Natural killer cell (primary cell): ENCODE measurements around the gene KRT32. TPM values are rescaled to one million over a fixed set of nuclear protein-coding genes. Genes with fewer than 3 reads are reported as not detected.

ENCODE experiments used
- ATAC-seq, 3 donors: fragments of 150-1000 bp in 2 of 3; fragments of 200-7000 bp in 1 of 3; cut with Tn5 transposase; 1 replicate in 1 of 3; 2 replicates in 2 of 3; pipeline ENCODE4 v1.10.0; 2021; ENCODE audit warnings: mild to moderate bottlenecking in 2 of 3, moderate library complexity in 2 of 3
- DNase-seq, 2 donors: peaks; one replicate each; pipeline versions ENCODE4 v3.0.0 to v3.0.0-alpha.2; 2013 to 2021; ENCODE audit warnings: mixed read lengths in 1 of 2
- H3K27ac ChIP-seq: one replicate; pipeline ENCODE4 v1.5.1; 2013; ENCODE audit warnings: mild to moderate bottlenecking, low read length
- H3K27me3 ChIP-seq: one replicate; pipeline ENCODE4 v1.6.1; 2013; ENCODE audit warnings: low read length; ENCODE audit not compliant: control insufficient read depth, insufficient read depth
- H3K36me3 ChIP-seq: one replicate; pipeline ENCODE4 v1.6.1; 2013; ENCODE audit warnings: low read length; ENCODE audit not compliant: control insufficient read depth, insufficient read depth
- H3K4me1 ChIP-seq: one replicate; pipeline ENCODE4 v1.6.1; 2013; ENCODE audit warnings: low read length; ENCODE audit not compliant: control insufficient read depth, insufficient read depth
- H3K4me3 ChIP-seq: one replicate; pipeline ENCODE4 v1.5.1; 2013; ENCODE audit warnings: low read length
- H3K9me3 ChIP-seq: one replicate; pipeline ENCODE4 v1.6.1; 2013; ENCODE audit warnings: low read length; ENCODE audit not compliant: control insufficient read depth, insufficient read depth
- H3K27ac Mint-ChIP-seq, 2 donors: one replicate each; pipeline ENCODE4 v1.8.0; 2022; ENCODE audit warnings: mild to moderate bottlenecking in 2 of 2, mixed read lengths in 2 of 2, moderate library complexity in 1 of 2
- H3K27me3 Mint-ChIP-seq, 2 donors: one replicate each; pipeline ENCODE4 v1.8.0; 2022; ENCODE audit warnings: low read depth in 2 of 2, mixed read lengths in 2 of 2
- H3K36me3 Mint-ChIP-seq: one replicate; pipeline ENCODE4 v1.8.0; 2022; ENCODE audit warnings: mixed read lengths
- H3K4me1 Mint-ChIP-seq, 2 donors: one replicate each; pipeline ENCODE4 v1.8.0; 2022; ENCODE audit warnings: mixed read lengths in 2 of 2
- H3K4me3 Mint-ChIP-seq: one replicate; pipeline ENCODE4 v1.8.0; 2022; ENCODE audit warnings: mild to moderate bottlenecking, moderate library complexity, mixed read lengths
- H3K9me3 Mint-ChIP-seq, 2 donors: one replicate each; pipeline ENCODE4 v1.8.0; 2022; ENCODE audit warnings: mixed read lengths in 2 of 2
- WGBS: methylation state at CpG from one replicate; pipeline ENCODE4 v1.1.7; 2013; ENCODE audit warnings: missing lambda C conversion rate; ENCODE audit not compliant: insufficient coverage; 5-methylcytosine and 5-hydroxymethylcytosine counted together
- intact Hi-C: fragments of 100-400 bp; cut with micrococcal nuclease; formaldehyde crosslinking; loops from one replicate; pipeline ENCODE4 v1.14.2; 2022
- total RNA-seq, 4 donors: library from RNA; stranded (reverse); fragments of 120-200 nt in 1 of 4; gene quantifications; one replicate each; pipeline versions ENCODE4 v1.2.3 to v1.2.4, GENCODE V29; 2013 to 2022
- TF ChIP-seq, protein P1 (sequence below): fragments of 200-600 bp; IDR thresholded peaks from one replicate; pipeline ENCODE4 v1.8.0; 2022; ENCODE audit warnings: antibody characterized with exemption

The KRT32 gene
- total RNA-seq, 3 donors from 2014 or later (not counting 1 experiment from before 2014, with no cell fraction given) = not detected

DNA sequence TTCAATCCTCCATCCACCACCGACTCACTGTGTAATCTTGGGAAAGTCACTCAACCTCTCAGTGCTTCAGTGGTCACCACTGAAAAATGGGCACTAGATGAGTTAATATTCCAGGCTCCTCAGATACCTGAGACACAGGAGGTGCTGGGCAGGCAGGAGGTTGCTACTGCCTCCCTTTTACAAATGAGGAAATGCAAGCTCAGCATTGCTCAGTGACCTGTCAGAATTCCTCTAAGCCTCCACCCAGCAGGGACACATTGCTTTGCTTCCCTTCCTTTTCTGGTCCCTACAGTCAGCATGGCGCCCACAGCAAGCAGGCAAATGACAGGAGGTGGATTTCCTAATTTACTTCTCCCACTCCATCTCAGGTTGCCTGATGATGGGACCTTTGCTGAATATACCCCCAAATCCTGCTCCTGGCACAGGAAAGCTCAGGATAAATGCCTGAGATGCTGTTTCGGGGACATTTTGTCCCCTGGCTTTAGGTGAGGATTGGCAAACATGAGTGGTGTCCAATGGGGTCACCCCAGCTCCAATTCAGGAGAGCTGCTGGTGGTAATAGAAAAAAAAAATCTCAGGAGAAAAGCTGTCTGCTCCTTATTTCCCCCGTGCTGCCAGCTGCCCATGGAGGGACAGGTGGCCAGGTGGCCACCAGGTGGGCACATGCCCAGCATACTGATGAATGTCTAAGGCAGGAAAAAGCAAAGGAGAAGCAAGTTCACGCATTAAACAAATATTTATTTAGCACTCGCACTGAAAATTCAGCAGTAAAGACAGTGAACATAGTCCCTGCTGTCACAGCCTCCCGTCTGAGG lies 43.3 kb upstream of the KRT32 start:
- no peak overlapping the region for H3K4me3 ChIP-seq
- peaks cover 5% of the 10 kb centered on the region for H3K4me1 ChIP-seq
- no peak for DNase-seq
- no peak overlapping the region for H3K27ac ChIP-seq
- TF ChIP-seq, protein P1, sequence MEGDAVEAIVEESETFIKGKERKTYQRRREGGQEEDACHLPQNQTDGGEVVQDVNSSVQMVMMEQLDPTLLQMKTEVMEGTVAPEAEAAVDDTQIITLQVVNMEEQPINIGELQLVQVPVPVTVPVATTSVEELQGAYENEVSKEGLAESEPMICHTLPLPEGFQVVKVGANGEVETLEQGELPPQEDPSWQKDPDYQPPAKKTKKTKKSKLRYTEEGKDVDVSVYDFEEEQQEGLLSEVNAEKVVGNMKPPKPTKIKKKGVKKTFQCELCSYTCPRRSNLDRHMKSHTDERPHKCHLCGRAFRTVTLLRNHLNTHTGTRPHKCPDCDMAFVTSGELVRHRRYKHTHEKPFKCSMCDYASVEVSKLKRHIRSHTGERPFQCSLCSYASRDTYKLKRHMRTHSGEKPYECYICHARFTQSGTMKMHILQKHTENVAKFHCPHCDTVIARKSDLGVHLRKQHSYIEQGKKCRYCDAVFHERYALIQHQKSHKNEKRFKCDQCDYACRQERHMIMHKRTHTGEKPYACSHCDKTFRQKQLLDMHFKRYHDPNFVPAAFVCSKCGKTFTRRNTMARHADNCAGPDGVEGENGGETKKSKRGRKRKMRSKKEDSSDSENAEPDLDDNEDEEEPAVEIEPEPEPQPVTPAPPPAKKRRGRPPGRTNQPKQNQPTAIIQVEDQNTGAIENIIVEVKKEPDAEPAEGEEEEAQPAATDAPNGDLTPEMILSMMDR = no peak
- no peaks in the 10 kb centered on the region for H3K9me3 ChIP-seq
- Mint-ChIP-seq H3K9me3 (no peaks in the 10 kb centered on the region), H3K36me3 (no peaks in the 10 kb centered on the region), H3K27ac (no peak overlapping the region), H3K27me3 (no peaks in the 10 kb centered on the region), H3K4me1 (no peaks in the 10 kb centered on the region), H3K4me3 (no peak overlapping the region)
- 84% methylated on average over 7 of the region's 7 CpGs for WGBS
- H3K27me3 ChIP-seq = no peaks in the 10 kb centered on the region
- no peaks in the 10 kb centered on the region for H3K36me3 ChIP-seq
- intact Hi-C loops = no loop called here
- ATAC-seq = no peak

DNA sequence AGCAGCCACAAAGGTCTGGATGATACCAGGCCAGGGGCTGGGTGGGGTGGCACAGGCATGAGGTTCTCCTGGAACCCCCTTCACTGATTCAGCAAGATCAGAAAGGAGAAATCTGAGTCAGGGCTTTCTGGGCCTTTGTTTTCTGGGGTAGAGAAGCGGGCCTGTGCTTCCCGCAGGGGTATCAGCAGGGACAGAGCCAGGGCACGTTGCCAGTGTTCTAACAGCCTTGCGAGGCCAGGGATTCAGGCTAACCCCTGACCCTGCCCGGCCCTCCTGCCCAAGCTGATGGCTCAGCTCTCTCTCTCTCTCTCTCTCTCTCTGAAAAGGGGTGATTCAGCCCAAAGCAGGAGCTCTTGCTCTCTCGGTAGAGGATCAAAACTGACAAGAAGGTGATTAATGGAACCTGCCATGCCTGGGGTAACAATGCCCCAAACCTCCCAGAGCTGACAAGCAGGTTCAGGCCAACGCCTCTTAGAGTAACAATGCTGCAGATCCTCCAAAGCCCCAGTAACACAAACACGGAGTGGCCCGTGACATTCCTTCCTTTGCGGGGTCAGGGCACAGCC lies 40.2 kb upstream of the KRT32 start:
- TF ChIP-seq, protein P1 = no peak
- intact Hi-C loops = no loop called here
- Histone ChIP-seq H3K4me3 (no peak overlapping the region), H3K9me3 (no peaks in the 10 kb centered on the region), H3K27ac (no peak overlapping the region), H3K27me3 (no peaks in the 10 kb centered on the region), H3K4me1 (no peaks in the 10 kb centered on the region), H3K36me3 (no peaks in the 10 kb centered on the region)
- Mint-ChIP-seq H3K4me1 (no peaks in the 10 kb centered on the region), H3K27ac (no peak overlapping the region), H3K9me3 (no peaks in the 10 kb centered on the region), H3K27me3 (no peaks in the 10 kb centered on the region), H3K36me3 (no peaks in the 10 kb centered on the region), H3K4me3 (no peak overlapping the region)
- DNase-seq = no peak
- no peak for ATAC-seq
- WGBS = 61% methylated on average over 10 of the region's 10 CpGs

GRCh38 chr17:41505809-41506767 lies 38.9 kb upstream of the KRT32 start:
- no peak overlapping the region for H3K4me3 Mint-ChIP-seq
- intact Hi-C loops = no loop called here
- H3K9me3 Mint-ChIP-seq = no peaks in the 10 kb centered on the region
- Histone ChIP-seq H3K4me3 (no peak overlapping the region), H3K9me3 (no peaks in the 10 kb centered on the region), H3K36me3 (no peaks in the 10 kb centered on the region), H3K4me1 (no peaks in the 10 kb centered on the region), H3K27ac (no peak overlapping the region), H3K27me3 (no peaks in the 10 kb centered on the region)
- no peaks in the 10 kb centered on the region for H3K4me1 Mint-ChIP-seq
- TF ChIP-seq, protein P1 = no peak
- ATAC-seq (no peak), DNase-seq (no peak)
- WGBS = 80% methylated on average over 14 of the region's 14 CpGs
- no peaks in the 10 kb centered on the region for H3K36me3 Mint-ChIP-seq
- H3K27ac Mint-ChIP-seq = no peak overlapping the region
- H3K27me3 Mint-ChIP-seq = peaks cover 0 to 2% of the 10 kb centered on the region in 2 donors
